HTERT RPE-1 (cell line): ENCODE measurements around the gene SEL1L3.

ENCODE experiments used
- in situ Hi-C: fragments of 300-500 bp; cut with MboI; formaldehyde crosslinking; loops from 4 replicates; pipeline ENCODE4 v1.14.3; 2020; ENCODE audit warnings: low sequenced_read_pairs

The SEL1L3 gene

DNA sequence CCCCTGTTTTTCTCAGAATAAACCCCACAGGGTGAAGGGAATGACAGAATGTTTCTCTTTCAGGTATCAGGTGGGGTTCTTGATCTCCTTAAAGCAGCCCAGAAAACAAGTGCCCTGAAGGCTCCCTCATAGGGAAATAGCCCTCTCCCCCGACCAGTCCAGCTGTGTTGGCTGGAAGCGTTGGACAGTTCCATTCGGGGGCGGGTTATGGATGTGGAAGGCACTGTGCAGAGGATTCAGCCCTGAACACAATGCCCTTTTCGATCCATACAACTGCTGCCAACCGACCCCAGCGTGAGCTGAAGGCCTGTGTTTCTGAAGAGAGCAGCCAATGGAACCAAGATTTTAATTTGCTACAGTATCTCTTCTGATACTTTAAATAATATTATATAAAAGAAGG is 41.5 kb downstream of the SEL1L3 start:
- in situ Hi-C loops: no loop called here

DNA sequence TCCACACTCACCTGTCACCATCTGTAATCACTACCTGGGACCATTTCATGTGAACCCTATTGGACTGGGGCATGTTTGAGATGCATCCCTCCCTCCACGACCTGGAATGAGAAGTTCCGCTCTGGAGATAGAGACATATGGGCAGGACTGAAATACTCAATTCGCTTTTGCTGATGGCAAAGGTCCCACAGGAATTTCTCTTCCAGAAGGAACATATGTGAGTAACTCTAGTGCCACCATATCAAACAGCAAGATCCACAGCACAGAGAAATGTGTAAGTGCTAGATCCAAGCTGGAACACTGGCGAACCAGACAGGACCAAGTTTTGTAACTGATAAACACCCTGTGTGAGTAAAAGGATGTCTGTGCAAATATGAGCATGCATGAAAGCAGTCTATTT is 43.9 kb downstream of the SEL1L3 start:
- in situ Hi-C loops: no loop called here

GRCh38 chr4:25818371-25818871 is 44.4 kb downstream of the SEL1L3 start:
- in situ Hi-C loops: no loop called here

DNA sequence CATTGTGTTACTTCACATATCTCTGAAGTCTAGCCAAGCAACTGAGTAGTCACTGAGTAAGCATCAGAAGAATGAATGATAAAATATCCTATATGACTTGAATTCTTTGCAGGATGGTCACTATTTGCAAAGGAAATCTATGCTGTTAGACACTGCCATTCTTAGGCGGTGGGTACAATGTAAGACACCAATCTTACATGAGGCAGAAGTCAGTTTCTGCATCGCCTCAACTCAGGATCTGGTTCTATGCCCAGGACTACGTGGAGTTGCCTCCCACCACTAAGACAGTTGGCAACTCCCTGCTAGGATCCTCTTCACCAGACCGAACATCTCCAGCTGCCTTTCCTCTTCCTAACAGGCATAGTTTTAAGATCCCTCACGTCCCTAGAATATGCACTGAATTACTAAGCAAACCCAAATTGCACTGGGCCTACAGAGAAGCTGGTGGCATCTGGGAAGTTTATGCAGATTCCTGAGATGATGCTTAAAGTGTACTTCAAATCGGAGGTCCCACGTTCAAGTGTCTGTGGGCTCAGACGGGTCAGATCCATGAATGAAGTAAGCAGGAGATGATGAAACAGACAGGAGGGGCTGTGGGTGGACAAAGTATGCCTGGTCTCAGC is 45.6 kb downstream of the SEL1L3 start:
- in situ Hi-C loops: no loop called here

DNA sequence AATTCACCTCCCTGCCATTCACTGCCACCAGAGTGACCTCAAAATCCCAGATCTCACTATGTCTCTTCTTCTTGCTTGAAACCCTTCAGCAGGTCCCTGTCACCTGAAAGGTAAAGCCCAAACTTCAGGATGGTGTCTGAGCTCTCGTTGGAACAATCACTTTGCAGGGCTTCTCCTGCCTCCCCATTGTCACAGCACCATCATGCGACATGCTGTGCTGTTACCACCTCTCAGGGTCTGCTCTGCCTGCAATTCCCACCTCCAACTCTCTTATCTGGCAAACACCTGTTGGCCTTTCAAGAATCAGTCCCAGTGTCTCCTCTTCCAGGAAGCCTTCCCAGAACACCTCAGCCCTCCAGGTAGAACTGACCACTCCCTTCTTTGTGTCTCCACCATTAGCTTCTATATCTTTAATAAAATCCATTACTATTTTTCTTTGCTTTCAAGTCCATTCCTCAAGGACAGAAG is 46.2 kb downstream of the SEL1L3 start:
- in situ Hi-C loops: no loop called here

DNA sequence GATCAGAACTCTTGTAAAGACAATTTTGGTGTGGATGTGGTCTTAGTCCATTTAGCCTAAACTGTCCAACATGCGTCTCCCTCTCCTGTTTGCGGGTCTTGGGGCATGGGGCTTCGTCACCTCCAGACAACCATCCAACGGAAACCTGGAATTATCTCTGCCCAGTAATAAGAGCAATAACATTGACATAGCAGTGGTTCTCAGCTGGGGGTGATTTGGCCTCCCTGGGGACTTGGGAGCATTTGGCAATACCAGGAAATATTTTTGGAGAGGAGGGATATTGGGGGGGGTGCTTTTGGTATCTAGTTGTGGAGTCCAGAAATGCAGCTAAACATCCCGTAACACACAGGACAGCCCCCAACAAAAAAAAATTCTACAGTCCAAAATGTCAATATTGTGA is 47.2 kb downstream of the SEL1L3 start:
- in situ Hi-C loops: no loop called here

DNA sequence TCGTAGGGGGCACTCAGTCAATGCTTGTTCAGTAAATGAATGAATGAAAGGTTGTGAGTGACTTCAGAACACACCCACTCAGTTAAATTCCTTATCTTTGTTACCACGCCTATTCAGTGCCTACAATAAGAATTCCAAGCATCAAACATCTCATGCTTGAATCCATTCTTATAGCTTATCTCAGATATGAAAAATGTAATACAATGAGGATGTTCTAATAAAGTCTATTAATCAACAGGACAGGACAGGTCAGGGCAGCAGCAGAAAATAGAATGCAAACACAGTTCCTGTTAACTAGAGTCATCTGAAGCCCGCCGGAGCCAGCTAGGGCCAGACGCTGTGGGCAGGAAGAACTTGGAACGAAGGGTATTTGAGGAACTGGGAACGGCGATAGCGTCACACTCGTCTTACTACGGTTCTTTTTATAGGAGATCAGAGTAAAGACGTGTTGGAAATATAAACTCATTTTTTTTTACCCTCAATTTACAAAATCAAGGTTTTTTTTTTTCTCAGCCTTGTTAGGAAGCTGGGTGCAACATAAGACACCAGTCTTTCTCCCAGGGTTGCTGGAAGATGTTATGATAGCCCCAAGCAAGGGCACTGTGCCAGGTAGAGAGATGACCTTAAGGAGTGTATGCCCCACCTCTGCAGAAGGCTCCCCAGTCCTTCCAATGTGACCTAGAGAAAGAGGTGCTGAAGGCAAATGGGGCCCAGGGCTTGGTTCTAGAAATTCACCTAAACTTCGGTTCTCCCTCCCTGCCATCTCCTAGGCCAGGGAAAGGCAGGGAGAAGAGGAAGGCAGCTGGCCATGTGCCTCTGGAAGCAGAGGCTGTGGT is 48.3 kb downstream of the SEL1L3 start:
- in situ Hi-C loops: no loop called here

- in situ Hi-C loops: no loop called here
Observed at GRCh38 chr4:25813448-25814106, 49.2 kb downstream of the SEL1L3 start.

DNA sequence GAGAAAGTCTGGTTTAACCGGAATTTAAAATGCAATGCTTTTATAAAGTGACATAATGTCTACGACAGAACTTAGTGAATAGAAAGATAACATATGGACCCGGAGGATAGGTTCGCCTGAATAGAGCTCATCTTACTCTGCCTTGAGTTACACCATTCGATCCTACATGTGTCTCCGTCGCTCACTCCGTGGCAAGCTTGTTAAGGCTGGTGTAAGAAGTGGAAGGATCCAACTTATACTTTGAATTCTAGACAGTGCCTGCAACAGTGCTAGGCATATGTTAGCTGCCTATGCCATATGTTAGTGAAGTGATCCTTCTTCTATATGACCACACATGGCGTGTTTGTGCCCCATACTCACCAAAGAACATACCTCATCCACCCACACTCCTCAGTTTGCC is 50.9 kb downstream of the SEL1L3 start:
- in situ Hi-C loops: no loop called here

DNA sequence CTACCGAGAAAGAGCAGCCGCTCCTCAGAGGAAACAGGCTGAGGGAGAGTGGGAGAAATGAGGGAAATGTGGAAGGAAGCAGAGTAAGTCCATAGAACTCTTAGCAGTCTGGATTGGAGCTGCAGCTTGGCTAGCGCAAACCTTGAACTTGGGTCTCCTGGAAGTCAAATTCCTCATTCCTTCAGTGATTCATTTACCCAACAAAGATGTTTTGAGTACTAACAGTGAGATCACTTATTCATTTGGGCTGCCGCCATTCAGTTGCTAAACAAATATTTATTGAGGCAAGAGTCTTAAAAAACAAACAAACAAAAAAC is 51.5 kb downstream of the SEL1L3 start:
- in situ Hi-C loops: no loop called here

DNA sequence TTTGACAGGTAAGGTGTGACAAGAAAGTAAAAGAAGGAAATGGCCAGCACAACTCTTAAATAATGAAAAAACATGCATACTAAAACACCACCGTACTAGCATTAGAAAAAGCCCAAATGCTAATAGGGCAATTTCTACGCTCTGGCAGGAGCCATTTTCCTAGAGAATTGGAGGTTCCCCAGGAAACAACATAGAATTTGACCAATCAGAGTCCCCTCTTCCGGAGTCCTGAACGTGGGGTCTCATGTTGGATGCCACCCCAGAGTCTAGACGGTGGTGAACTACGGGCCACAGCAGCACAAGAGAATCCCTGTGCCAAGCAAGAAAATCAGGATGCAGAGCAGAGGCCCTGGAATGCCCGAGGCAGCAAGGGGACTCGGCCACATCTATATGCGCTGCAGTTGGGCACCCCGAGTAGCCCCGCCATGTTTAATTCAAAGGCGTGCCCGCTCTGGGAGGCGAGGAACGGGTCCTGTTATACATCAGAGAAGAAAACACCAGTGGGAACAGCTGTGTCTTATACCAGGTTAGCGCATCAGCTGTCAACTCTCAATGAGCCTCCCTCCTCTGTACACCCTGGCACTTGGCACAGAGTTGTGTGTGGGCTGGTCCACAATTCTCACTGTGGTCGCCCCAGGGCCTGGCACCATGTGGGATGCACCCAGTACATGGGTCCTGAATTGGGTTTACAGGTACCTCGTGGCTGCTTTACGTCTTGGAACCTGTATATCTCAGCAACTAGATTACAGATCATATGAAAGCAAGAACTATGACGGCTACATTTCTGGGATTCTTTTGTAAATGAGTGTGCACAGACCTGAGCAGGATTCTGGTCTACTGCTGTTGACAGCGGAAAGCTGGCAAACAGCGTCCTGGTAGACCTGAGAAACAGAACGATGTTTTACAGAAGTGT is 52.1 kb downstream of the SEL1L3 start:
- in situ Hi-C loops: no loop called here

DNA sequence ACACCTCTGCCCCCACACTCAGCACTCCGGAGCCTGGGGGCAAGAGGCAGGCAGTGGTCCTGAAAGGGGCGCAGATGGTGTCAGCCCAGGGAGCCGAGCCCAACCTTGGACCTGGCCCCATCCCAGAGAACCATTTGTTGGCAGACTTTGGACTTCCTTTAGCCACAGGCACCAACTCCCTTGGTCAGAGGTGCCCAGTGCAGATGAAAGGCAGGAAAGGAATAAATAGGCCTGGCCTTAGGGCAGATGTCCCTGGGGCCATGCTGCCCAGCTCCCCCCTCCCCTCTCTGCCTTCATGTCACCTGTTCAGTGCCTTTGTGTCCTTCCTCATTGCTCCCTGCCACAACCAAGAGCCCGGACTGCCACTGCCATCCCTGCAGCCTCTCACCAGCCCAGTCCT is 52.8 kb downstream of the SEL1L3 start:
- in situ Hi-C loops: no loop called here

DNA sequence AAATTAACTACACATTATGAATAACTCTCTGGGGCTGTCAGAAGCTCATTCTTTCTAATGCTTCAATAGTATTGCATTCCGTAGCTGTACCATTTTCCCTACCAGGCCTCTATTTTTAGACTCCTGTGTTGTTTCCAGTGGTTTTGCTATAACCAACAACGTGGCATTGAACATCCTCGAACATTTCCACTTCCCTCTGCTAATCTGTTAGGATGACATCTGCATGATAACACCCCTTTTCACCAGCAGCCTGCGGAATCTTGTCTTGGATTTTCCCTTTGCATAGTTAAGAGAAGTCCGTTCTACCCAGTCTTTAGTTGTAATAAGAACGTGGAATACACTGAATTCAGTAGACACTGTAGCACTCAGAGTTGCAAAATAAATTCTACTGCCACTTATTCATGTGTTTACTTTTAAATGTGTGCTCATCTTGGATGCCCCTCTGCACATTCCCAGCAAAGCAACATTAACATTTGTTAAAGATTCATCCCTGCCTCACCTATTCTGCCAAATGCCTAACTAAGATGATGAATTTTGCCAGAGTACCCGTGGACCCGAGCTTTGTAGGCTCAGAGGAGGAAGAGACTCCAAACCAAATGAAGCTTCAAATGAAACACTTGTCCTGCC is 55.6 kb downstream of the SEL1L3 start:
- in situ Hi-C loops: no loop called here

GRCh38 chr4:25805255-25805860 is 57.4 kb downstream of the SEL1L3 start:
- in situ Hi-C loops: no loop called here

DNA sequence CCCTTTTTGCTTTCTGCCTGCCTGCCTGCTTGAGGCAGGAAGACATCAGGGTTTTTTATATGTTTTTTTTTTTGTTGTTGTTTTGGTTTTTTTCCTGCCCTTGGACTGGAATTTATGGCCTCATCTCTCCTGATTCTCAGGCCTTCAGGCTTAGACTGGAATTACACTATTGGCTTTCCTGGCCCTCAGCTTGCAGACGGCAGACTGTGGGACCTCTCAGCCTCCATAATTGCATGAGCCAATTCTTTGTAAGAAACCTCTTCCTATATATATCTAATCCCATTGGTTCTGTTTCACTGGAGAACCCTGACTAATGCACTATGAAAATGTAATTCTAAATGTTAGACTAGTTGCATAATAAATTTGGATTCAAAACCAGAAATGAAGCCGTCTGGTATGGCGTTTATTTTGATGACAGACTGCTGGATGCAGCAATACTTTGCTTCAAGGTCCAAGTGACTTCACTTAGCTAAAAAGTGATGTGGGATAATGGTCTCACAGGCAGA is 59.0 kb downstream of the SEL1L3 start:
- in situ Hi-C loops: no loop called here

- in situ Hi-C loops: no loop called here
Observed at GRCh38 chr4:25801594-25801993, 61.2 kb downstream of the SEL1L3 start.

DNA sequence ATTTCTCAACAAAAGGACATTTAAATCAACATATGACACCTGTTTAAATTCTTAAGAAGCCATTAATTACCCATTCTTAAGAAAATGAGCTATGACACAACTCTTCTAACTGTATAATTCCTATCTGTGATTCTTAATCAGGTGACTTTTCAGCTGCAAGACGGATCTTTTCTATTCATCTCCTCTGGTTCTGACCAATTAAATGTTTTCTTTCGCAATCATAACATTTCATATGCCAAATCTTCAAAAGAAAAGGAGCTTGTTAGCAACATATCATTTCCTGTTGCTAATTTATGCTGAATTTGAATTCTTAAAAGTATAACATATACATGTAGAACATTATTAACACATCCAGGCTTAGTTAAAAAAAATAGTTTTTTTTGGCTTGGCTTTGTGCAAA is 62.5 kb downstream of the SEL1L3 start:
- in situ Hi-C loops: no loop called here

- in situ Hi-C loops: no loop called here
Observed at GRCh38 chr4:25799522-25799921, 63.3 kb downstream of the SEL1L3 start.

DNA sequence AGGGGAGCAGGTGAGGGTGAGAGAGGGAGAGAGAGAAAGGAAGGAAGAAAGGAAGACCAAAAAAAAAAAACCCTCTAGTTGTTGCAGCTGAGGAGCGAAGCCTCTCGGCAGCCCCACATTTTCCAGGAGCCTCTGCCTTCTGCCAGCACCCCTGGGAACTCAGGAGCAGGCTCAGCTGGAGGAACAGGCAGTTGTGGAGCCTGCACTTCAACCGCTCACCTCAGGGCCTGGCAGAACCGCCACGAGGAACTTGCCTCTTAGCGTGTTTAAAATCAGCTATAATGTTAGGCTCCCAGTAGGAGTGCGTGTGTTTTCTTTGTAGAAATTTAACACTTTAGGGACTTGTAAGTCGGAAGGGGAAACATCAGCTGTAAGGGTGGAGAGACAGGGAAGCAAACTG is 65.7 kb downstream of the SEL1L3 start:
- in situ Hi-C loops: no loop called here
